HCT116 (cell line): ENCODE measurements around the gene AS3MT. TPM values are rescaled to one million over a fixed set of nuclear protein-coding genes. Genes with fewer than 3 reads are reported as not detected.

Experiments used
- ATAC-seq: fragments of 200-7000 bp; cut with Tn5 transposase; 2 replicates; pipeline ENCODE4 v1.9.1; 2020; ENCODE audit warnings: mild to moderate bottlenecking, moderate library complexity
- BruUV-seq: library from RNA; stranded (reverse); fragments of 400-500 nt; replicated peaks from 2 replicates; lab custom pipeline; 2021; lab: Mats Ljungman, UMichigan
- CTCF ChIA-PET: fragments of 300-600 bp; sonication (Branson Sonifier 250); formaldehyde crosslinking; loops from one replicate; lab custom pipeline; 2021; ENCODE audit warnings: antibody characterized with exemption; lab: Charles Lee
- POLR2A ChIA-PET: fragments of 300-600, 350-600 bp; sonication (Branson Sonifier 250); formaldehyde crosslinking; loops from one replicate; lab custom pipeline; 2021; ENCODE audit warnings: antibody characterized with exemption; lab: Charles Lee
- RAD21 ChIA-PET, 2 experiments: fragments of 300-600 bp; sonication (Branson Sonifier 250); formaldehyde crosslinking; loops; one replicate each; lab custom pipeline; 2023; ENCODE audit warnings: low total read pairs in 2 of 2; ENCODE audit not compliant: uncharacterized antibody in 2 of 2, unreplicated experiment in 2 of 2, low non-redundant PET in 1 of 2; lab: Charles Lee
- DNase-seq: peaks from one replicate; pipeline ENCODE4 v3.0.0-alpha.2; 2010; ENCODE audit warnings: low read depth, low spot score
- H2AFZ ChIP-seq: fragments of 200-600 bp; shearing (Covaris generic), sonication (generic); 2 replicates; pipeline ENCODE4 v1.6.1; 2017; ENCODE audit warnings: low read depth, mixed run types, mixed read lengths, antibody characterized with exemption, low read length; ENCODE audit not compliant: poor library complexity, severe bottlenecking
- H3K27ac ChIP-seq: 2 replicates; pipeline ENCODE4 v1.5.1; 2012; ENCODE audit warnings: low read depth, low read length
- H3K27me3 ChIP-seq: fragments of 200-600 bp; sonication (generic); 2 replicates; pipeline ENCODE4 v1.6.1; 2016; ENCODE audit warnings: mixed run types, low read length, mixed read lengths; ENCODE audit not compliant: insufficient read depth
- H3K36me3 ChIP-seq, 2 experiments: fragments of 200-500 bp in 1 of 2; fragments of 200-600 bp in 1 of 2; sonication (Bioruptor generic) in 1 of 2; sonication (generic) in 1 of 2; 2 replicates each; pipeline versions ENCODE4 v1.5.1 to v1.6.1; 2014 to 2016; ENCODE audit warnings: low read length in 2 of 2, inconsistent platforms in 1 of 2, mixed read lengths in 1 of 2, mixed run types in 1 of 2; ENCODE audit not compliant: insufficient read depth in 2 of 2, control insufficient read depth in 1 of 2
- H3K4me1 ChIP-seq, 2 experiments: fragments of 200-600 bp in 1 of 2; sonication (generic) in 1 of 2; 2 replicates each; pipeline versions ENCODE4 v1.5.1 to v1.6.1; 2012 to 2017; ENCODE audit warnings: low read length in 2 of 2, inconsistent platforms in 1 of 2, mild to moderate bottlenecking in 1 of 2, mixed read lengths in 1 of 2, mixed run types in 1 of 2, moderate library complexity in 1 of 2; ENCODE audit not compliant: insufficient read depth in 2 of 2, control insufficient read depth in 1 of 2
- H3K4me2 ChIP-seq: fragments of 200-600 bp; sonication (generic); 2 replicates; pipeline ENCODE4 v1.6.1; 2017; ENCODE audit warnings: mixed run types, low read length, mixed read lengths
- H3K4me3 ChIP-seq, 2 experiments: fragments of 200-600 bp in 1 of 2; sonication (generic) in 1 of 2; replicated peaks in 1 of 2; 2 replicates each; pipeline ENCODE4 v1.5.1; 2011 to 2016; ENCODE audit warnings: low read length in 2 of 2, control low read depth in 1 of 2, low read depth in 1 of 2, mild to moderate bottlenecking in 1 of 2, mixed read lengths in 1 of 2, mixed run types in 1 of 2
- H3K79me2 ChIP-seq: fragments of 200-600 bp; sonication (generic); 2 replicates; pipeline ENCODE4 v1.6.1; 2017; ENCODE audit warnings: mild to moderate bottlenecking, mixed run types, low read length, moderate library complexity, mixed read lengths; ENCODE audit not compliant: insufficient read depth
- H3K9ac ChIP-seq: fragments of 200-600 bp; sonication (generic); 2 replicates; pipeline ENCODE4 v1.6.1; 2016; ENCODE audit warnings: low read length, mixed read lengths
- H3K9me2 ChIP-seq: fragments of 200-600 bp; sonication (generic), shearing (Covaris generic); 2 replicates; pipeline ENCODE4 v1.6.1; 2017; ENCODE audit warnings: mixed run types, mild to moderate bottlenecking, moderate library complexity; ENCODE audit not compliant: insufficient read depth
- H3K9me3 ChIP-seq, 2 experiments: fragments of 200-500 bp in 1 of 2; fragments of 200-600 bp in 1 of 2; sonication (Bioruptor generic) in 1 of 2; sonication (generic) in 1 of 2; 2 replicates each; pipeline ENCODE4 v1.6.1; 2014 to 2017; ENCODE audit warnings: low read length in 2 of 2, mixed read lengths in 2 of 2, inconsistent platforms in 1 of 2, low read depth in 1 of 2, mild to moderate bottlenecking in 1 of 2, mixed run types in 1 of 2, moderate library complexity in 1 of 2; ENCODE audit not compliant: control insufficient read depth in 1 of 2, insufficient read depth in 1 of 2
- H4K20me1 ChIP-seq: fragments of 200-600 bp; sonication (generic), shearing (Covaris generic); 2 replicates; pipeline ENCODE4 v1.6.1; 2017; ENCODE audit warnings: mixed run types, mild to moderate bottlenecking, moderate library complexity; ENCODE audit not compliant: insufficient read depth
- CBX3 ChIP-seq: IDR thresholded peaks from 2 replicates; pipeline ENCODE4 v1.6.1; 2012; ENCODE audit warnings: low read depth
- EZH2phosphoT487 ChIP-seq: fragments of 200-600 bp; IDR thresholded peaks from 2 replicates; pipeline ENCODE4 v1.6.1; 2018; ENCODE audit warnings: antibody characterized with exemption, borderline replicate concordance
- FOSL1 ChIP-seq: IDR thresholded peaks from 2 replicates; pipeline ENCODE4 v1.6.1; 2012; ENCODE audit warnings: low read depth
- POLR2A ChIP-seq: IDR thresholded peaks from 2 replicates; pipeline ENCODE4 v1.7.0; 2011; ENCODE audit warnings: borderline replicate concordance; ENCODE audit not compliant: insufficient read depth, insufficient read length; ENCODE audit errors: extremely low read depth
- SRF ChIP-seq: IDR thresholded peaks from 2 replicates; pipeline ENCODE4 v1.6.1; 2012; ENCODE audit warnings: low read depth
- ZFX ChIP-seq: fragments of 450-650 bp; IDR thresholded peaks from 2 replicates; pipeline ENCODE4 v1.6.1; 2017
- ZNF274 ChIP-seq: fragments of 200-500 bp; sonication (Bioruptor generic); IDR thresholded peaks from 2 replicates; pipeline ENCODE4 v1.6.1; 2014; ENCODE audit warnings: mild to moderate bottlenecking, low read depth, low read length, inconsistent platforms
- intact Hi-C: fragments of 100-400 bp; cut with micrococcal nuclease; formaldehyde crosslinking; loops from 2 replicates; pipeline ENCODE4 v1.10.0; 2022
- total RNA-seq: library from RNA; stranded (reverse); gene quantifications from one replicate; pipeline ENCODE4 v1.2.1, GENCODE V29; 2021; ENCODE audit not compliant: unreplicated experiment
- TF ChIP-seq, protein P1 (sequence below): IDR thresholded peaks from 2 replicates; pipeline ENCODE4 v1.6.1; 2011; ENCODE audit warnings: mild to moderate bottlenecking, low read length, moderate library complexity; ENCODE audit not compliant: insufficient replicate concordance; ENCODE audit errors: extremely low read depth
- TF ChIP-seq, protein P2 (sequence below), 3 experiments: fragments of 200-600 bp in 1 of 3; sonication (generic) in 1 of 3; IDR thresholded peaks in 2 of 3; conservative IDR thresholded peaks in 1 of 3; 2 replicates each; pipeline ENCODE4 v1.5.1; 2012 to 2017; ENCODE audit warnings: low read depth in 2 of 3, low read length in 2 of 3, antibody characterized with exemption in 1 of 3, borderline replicate concordance in 1 of 3, control low read depth in 1 of 3, mild to moderate bottlenecking in 1 of 3, mixed read lengths in 1 of 3, mixed run types in 1 of 3, moderate library complexity in 1 of 3; ENCODE audit not compliant: insufficient read depth in 1 of 3

Gene AS3MT
- total RNA-seq, 1 experiment from 2014 or later, result 0.79 TPM

DNA sequence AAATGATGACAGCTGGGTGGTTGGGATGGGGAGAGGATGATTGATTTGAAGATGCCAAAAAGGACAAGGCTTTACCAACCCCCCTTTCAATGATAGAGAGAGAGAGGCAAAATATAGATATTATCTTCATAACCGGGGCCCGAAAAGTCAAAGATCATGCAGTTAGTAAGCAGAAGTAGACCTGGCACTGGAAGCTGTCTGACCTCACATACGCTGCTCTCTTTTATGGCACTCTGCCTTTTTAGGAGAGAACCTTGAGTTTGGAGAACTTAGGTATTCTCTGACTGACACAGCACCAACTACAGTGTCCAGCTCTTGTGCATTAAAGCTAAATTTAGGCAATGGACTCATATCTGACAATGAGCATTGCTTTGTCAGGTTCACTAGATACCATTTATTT, 79.5 kb downstream of the AS3MT start (continued):
- TF ChIP-seq, protein P1, sequence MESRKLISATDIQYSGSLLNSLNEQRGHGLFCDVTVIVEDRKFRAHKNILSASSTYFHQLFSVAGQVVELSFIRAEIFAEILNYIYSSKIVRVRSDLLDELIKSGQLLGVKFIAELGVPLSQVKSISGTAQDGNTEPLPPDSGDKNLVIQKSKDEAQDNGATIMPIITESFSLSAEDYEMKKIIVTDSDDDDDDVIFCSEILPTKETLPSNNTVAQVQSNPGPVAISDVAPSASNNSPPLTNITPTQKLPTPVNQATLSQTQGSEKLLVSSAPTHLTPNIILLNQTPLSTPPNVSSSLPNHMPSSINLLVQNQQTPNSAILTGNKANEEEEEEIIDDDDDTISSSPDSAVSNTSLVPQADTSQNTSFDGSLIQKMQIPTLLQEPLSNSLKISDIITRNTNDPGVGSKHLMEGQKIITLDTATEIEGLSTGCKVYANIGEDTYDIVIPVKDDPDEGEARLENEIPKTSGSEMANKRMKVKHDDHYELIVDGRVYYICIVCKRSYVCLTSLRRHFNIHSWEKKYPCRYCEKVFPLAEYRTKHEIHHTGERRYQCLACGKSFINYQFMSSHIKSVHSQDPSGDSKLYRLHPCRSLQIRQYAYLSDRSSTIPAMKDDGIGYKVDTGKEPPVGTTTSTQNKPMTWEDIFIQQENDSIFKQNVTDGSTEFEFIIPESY, result no peak
- TF ChIP-seq SRF (no peak), FOSL1 (no peak)

GRCh38 chr10:102949916-102950315, 80.6 kb downstream of the AS3MT start:
- POLR2A ChIA-PET, result no interaction called here
- no peak overlapping the region for H3K9ac ChIP-seq
- no peaks in the 10 kb centered on the region for H3K79me2 ChIP-seq
- CTCF ChIA-PET, result no interaction called here
- RAD21 ChIA-PET, result no interaction called here
- no peaks in the 10 kb centered on the region for H3K27me3 ChIP-seq
- intact Hi-C loops, result no loop called here
- H3K9me2 ChIP-seq, result no peaks in the 10 kb centered on the region
- ATAC-seq (no peak), DNase-seq (no peak)
- H4K20me1 ChIP-seq, result no peaks in the 10 kb centered on the region
- H2AFZ ChIP-seq, result no peak overlapping the region
- TF ChIP-seq CBX3 (no peak), EZH2phosphoT487 (no peak), POLR2A (no peak), ZFX (no peak), ZNF274 (no peak)
- TF ChIP-seq, protein P2, sequence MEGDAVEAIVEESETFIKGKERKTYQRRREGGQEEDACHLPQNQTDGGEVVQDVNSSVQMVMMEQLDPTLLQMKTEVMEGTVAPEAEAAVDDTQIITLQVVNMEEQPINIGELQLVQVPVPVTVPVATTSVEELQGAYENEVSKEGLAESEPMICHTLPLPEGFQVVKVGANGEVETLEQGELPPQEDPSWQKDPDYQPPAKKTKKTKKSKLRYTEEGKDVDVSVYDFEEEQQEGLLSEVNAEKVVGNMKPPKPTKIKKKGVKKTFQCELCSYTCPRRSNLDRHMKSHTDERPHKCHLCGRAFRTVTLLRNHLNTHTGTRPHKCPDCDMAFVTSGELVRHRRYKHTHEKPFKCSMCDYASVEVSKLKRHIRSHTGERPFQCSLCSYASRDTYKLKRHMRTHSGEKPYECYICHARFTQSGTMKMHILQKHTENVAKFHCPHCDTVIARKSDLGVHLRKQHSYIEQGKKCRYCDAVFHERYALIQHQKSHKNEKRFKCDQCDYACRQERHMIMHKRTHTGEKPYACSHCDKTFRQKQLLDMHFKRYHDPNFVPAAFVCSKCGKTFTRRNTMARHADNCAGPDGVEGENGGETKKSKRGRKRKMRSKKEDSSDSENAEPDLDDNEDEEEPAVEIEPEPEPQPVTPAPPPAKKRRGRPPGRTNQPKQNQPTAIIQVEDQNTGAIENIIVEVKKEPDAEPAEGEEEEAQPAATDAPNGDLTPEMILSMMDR (IDR thresholded peaks at IDR 0.05 in 2 of 3, conservative IDR thresholded peaks at IDR 0.05 in 1 of 3; ENCODE audit: borderline replicate concordance in 1 of 3, insufficient read depth in 1 of 3, low read depth in 2 of 3, low read length in 2 of 3), result no peak
- H3K36me3 ChIP-seq, result no peaks in the 10 kb centered on the region
- H3K9me3 ChIP-seq, result no peaks in the 10 kb centered on the region
- H3K4me3 ChIP-seq, result no peak overlapping the region
- H3K4me1 ChIP-seq, result peaks cover 0 to 6% of the 10 kb centered on the region in 2 experiments; a peak in 3 of 4 replicates
- no TSS peak for BruUV-seq
- H3K4me2 ChIP-seq, result no peak overlapping the region
- H3K27ac ChIP-seq, result no peak overlapping the region
